Hepatocyte (in vitro differentiated cells): ENCODE data around the gene CPLANE1. TPM values are rescaled to one million over a fixed set of nuclear protein-coding genes. Genes with fewer than 3 reads are reported as not detected.

ENCODE experiments used
- DNase-seq: peaks from one replicate; pipeline ENCODE4 v3.0.0-alpha.2; 2016; ENCODE audit warnings: low spot score
- H2AFZ ChIP-seq: fragments of 200-600 bp; sonication (generic); 2 replicates; pipeline ENCODE4 v1.6.0; 2016; ENCODE audit warnings: antibody characterized with exemption, mild to moderate bottlenecking
- H3K27ac ChIP-seq: fragments of 200-600 bp; sonication (generic); 2 replicates; pipeline ENCODE4 v1.5.1; 2016; ENCODE audit warnings: mild to moderate bottlenecking
- H3K27me3 ChIP-seq: fragments of 200-600 bp; sonication (generic); 2 replicates; pipeline ENCODE4 v1.6.1; 2016
- H3K36me3 ChIP-seq: fragments of 200-600 bp; sonication (generic); replicated peaks from 2 replicates; pipeline ENCODE4 v1.5.1; 2016; ENCODE audit warnings: low read depth; ENCODE audit not compliant: insufficient read depth
- H3K4me1 ChIP-seq: fragments of 200-600 bp; sonication (generic); 2 replicates; pipeline ENCODE4 v1.5.1; 2016; ENCODE audit warnings: mild to moderate bottlenecking, moderate library complexity; ENCODE audit not compliant: insufficient read depth
- H3K4me2 ChIP-seq: fragments of 200-600 bp; sonication (generic); 2 replicates; pipeline ENCODE4 v1.6.0; 2016
- H3K4me3 ChIP-seq: fragments of 200-600 bp; sonication (generic); 2 replicates; pipeline ENCODE4 v1.5.1; 2016; ENCODE audit warnings: mild to moderate bottlenecking
- H3K79me2 ChIP-seq: fragments of 200-600 bp; sonication (generic); 2 replicates; pipeline ENCODE4 v1.6.0; 2017; ENCODE audit warnings: mild to moderate bottlenecking
- H3K9me2 ChIP-seq: fragments of 200-600 bp; sonication (generic); replicated peaks from 2 replicates; pipeline ENCODE4 v1.6.0; 2017; ENCODE audit warnings: mild to moderate bottlenecking; ENCODE audit not compliant: insufficient read depth
- H3K9me3 ChIP-seq: fragments of 200-600 bp; sonication (generic); 2 replicates; pipeline ENCODE4 v1.5.1; 2016; ENCODE audit warnings: low read depth, mild to moderate bottlenecking
- H4K20me1 ChIP-seq: fragments of 200-600 bp; sonication (generic); 2 replicates; pipeline ENCODE4 v1.6.0; 2016; ENCODE audit warnings: mild to moderate bottlenecking; ENCODE audit not compliant: insufficient read depth, poor library complexity, severe bottlenecking
- EZH2 ChIP-seq: fragments of 200-600 bp; sonication (generic); IDR thresholded peaks from 2 replicates; pipeline ENCODE4 v1.6.1; 2016; ENCODE audit warnings: antibody characterized with exemption, mild to moderate bottlenecking, borderline replicate concordance
- EZH2phosphoT487 ChIP-seq: fragments of 200-600 bp; sonication (generic); IDR thresholded peaks from one replicate; pipeline ENCODE4 v1.6.1; 2018; ENCODE audit warnings: antibody characterized with exemption, mild to moderate bottlenecking, low read depth, moderate library complexity; ENCODE audit not compliant: unreplicated experiment, severe bottlenecking
- WGBS: methylation state at CpG from one replicate; pipeline ENCODE4 v1.1.6; 2016; ENCODE audit warnings: low lambda C conversion rate; ENCODE audit errors: missing lambda C conversion rate; 5-methylcytosine and 5-hydroxymethylcytosine counted together
- polyA plus RNA-seq: library from polyadenylated mRNA; unstranded; fragments of >200 nt; fragmentation: Nextera tagmentation; extraction: Ambion mirVana; gene quantifications from 2 replicates; pipeline ENCODE4 v1.2.1, GENCODE V29; 2016
- total RNA-seq: library from RNA; depleted of rRNA; stranded (reverse); fragments of >200 nt; gene quantifications from 2 replicates; pipeline ENCODE4 v1.2.3, GENCODE V29; 2014
- TF ChIP-seq, protein P1 (sequence below): fragments of 200-600 bp; sonication (generic); IDR thresholded peaks from 2 replicates; pipeline ENCODE4 v1.5.1; 2016; ENCODE audit warnings: antibody characterized with exemption, mild to moderate bottlenecking; ENCODE audit not compliant: poor library complexity

The CPLANE1 gene
- total and polyA plus RNA-seq, 2 experiments from 2014 or later = 4.3 to 29.6 TPM

DNA sequence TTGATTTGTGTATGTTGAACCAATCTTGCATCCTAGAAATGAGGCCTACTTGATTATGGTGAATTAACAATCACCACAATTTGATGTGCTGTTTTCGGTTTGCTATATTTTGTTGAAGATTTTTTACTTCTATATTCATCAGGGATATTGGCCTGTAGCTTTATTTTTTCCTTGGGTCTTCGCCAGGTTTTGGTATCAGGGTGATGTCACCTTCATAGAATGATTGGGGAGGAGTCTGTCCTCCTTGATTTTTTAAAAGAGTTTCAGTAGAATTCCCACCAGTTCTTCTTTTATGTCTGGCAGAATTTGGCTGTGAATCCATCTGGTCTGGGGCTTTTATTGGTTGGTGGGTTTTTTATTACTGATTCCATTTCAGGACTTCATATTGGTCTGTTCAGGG lies 115.2 kb downstream of the CPLANE1 start:
- H3K4me1 ChIP-seq = no peaks in the 10 kb centered on the region
- DNase-seq = no peak
- TF ChIP-seq, protein P1, sequence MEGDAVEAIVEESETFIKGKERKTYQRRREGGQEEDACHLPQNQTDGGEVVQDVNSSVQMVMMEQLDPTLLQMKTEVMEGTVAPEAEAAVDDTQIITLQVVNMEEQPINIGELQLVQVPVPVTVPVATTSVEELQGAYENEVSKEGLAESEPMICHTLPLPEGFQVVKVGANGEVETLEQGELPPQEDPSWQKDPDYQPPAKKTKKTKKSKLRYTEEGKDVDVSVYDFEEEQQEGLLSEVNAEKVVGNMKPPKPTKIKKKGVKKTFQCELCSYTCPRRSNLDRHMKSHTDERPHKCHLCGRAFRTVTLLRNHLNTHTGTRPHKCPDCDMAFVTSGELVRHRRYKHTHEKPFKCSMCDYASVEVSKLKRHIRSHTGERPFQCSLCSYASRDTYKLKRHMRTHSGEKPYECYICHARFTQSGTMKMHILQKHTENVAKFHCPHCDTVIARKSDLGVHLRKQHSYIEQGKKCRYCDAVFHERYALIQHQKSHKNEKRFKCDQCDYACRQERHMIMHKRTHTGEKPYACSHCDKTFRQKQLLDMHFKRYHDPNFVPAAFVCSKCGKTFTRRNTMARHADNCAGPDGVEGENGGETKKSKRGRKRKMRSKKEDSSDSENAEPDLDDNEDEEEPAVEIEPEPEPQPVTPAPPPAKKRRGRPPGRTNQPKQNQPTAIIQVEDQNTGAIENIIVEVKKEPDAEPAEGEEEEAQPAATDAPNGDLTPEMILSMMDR = no peak
- TF ChIP-seq EZH2 (no peak), EZH2phosphoT487 (no peak)

DNA sequence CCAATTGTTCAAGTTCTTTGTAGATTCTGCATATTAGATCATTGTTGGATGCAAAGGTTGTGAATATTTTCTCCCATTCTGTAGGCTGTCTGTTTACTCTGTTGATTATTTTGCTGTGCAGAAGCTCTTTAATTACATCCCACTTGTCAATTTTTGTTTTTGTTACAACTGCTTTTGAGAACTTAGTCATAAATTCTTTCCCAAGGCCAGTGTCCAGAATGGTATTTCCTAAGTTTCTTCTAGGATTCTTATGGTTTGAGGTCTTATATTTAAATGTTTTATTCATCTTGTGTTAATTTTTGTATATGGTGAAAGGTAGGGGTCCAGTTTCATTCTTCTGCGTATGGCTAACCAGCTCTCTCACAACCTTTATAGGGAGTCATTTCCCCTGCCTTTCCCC lies 116.5 kb downstream of the CPLANE1 start:
- WGBS = 100% methylated on average over 1 of the region's 1 CpG
- TF ChIP-seq, protein P1 = no peak
- TF ChIP-seq EZH2 (no peak), EZH2phosphoT487 (no peak)
- no peak overlapping the region for H3K4me2 ChIP-seq
- H3K36me3 ChIP-seq = peaks cover 8% of the 10 kb centered on the region
- peaks cover 6% of the 10 kb centered on the region for H3K9me3 ChIP-seq
- no peak overlapping the region for H2AFZ ChIP-seq
- no peaks in the 10 kb centered on the region for H4K20me1 ChIP-seq
- DNase-seq = no peak
- H3K4me1 ChIP-seq = no peaks in the 10 kb centered on the region
- no peaks in the 10 kb centered on the region for H3K9me2 ChIP-seq
- H3K79me2 ChIP-seq = no peaks in the 10 kb centered on the region
- H3K27me3 ChIP-seq = no peaks in the 10 kb centered on the region
- no peak overlapping the region for H3K4me3 ChIP-seq
- H3K27ac ChIP-seq = no peak overlapping the region

More for the DNA sequence above, 115.2 kb downstream of the CPLANE1 start:
- Histone ChIP-seq H4K20me1 (no peaks in the 10 kb centered on the region), H3K9me3 (peaks cover 6% of the 10 kb centered on the region), H3K27ac (no peak overlapping the region), H3K79me2 (no peaks in the 10 kb centered on the region), H2AFZ (no peak overlapping the region), H3K36me3 (peaks cover 7% of the 10 kb centered on the region), H3K27me3 (no peaks in the 10 kb centered on the region), H3K4me3 (no peak overlapping the region), H3K4me2 (no peak overlapping the region), H3K9me2 (no peaks in the 10 kb centered on the region)
- 93% methylated on average over 2 of the region's 2 CpGs for WGBS

DNA sequence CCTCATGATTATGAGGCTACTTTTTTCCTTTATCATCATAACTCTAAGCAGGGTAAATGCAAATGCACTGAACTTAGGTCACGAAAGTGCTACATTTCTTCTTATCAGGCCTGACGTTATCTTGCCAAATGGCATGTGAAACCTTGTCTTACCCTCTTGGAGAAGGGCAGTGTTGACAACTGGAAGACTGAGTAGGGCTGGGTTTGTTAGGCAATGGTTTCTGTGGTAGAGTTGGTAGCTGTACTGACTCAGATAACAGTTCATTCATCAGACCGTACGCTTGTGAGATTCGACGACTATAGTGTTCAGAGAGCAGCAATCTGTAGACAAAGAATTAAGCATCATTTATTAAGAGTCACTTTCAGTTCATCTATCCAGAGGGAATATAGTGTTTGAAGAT lies 127.7 kb downstream of the CPLANE1 start:
- Histone ChIP-seq H3K27me3 (no peaks in the 10 kb centered on the region), H3K4me1 (no peaks in the 10 kb centered on the region), H2AFZ (no peak overlapping the region), H3K4me3 (no peak overlapping the region), H3K36me3 (no peaks in the 10 kb centered on the region), H4K20me1 (no peaks in the 10 kb centered on the region), H3K4me2 (no peak overlapping the region), H3K79me2 (no peaks in the 10 kb centered on the region), H3K9me3 (no peaks in the 10 kb centered on the region), H3K9me2 (no peaks in the 10 kb centered on the region), H3K27ac (no peak overlapping the region)
- TF ChIP-seq EZH2 (no peak), EZH2phosphoT487 (no peak)
- TF ChIP-seq, protein P1 = no peak
- WGBS = 69% methylated on average over 6 of the region's 6 CpGs
- DNase-seq = no peak

DNA sequence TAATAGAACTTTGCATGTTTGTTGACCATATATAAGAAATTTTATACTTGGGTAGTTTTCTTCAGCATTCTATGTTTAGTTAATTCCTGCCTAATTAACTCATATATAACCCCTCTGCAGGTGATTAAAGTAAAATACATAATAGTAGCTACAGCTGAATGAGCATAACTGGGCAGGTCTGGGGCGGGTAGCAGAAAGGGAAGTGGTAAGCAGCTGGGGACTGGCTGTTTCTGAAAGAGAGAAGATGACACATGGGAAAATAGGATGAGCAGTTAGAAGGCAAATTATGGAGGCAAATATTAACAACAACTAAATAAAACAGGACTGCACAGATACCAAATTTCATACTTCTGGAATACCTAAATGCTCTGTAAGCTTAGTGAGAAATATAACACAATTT lies 128.1 kb downstream of the CPLANE1 start:
- Histone ChIP-seq H2AFZ (no peak overlapping the region), H3K9me3 (no peaks in the 10 kb centered on the region), H3K27ac (no peak overlapping the region), H3K9me2 (no peaks in the 10 kb centered on the region), H3K4me1 (no peaks in the 10 kb centered on the region), H3K27me3 (no peaks in the 10 kb centered on the region), H3K79me2 (no peaks in the 10 kb centered on the region), H3K36me3 (no peaks in the 10 kb centered on the region), H3K4me2 (no peak overlapping the region), H3K4me3 (no peak overlapping the region), H4K20me1 (no peaks in the 10 kb centered on the region)
- 89% methylated on average over 1 of the region's 1 CpG for WGBS
- DNase-seq = no peak
- TF ChIP-seq EZH2 (no peak), EZH2phosphoT487 (no peak)
- TF ChIP-seq, protein P1 = no peak
